HG02610 (cell line): ENCODE measurements around the gene TRIML1.

Experiments used
- ATAC-seq: cut with Tn5 transposase; IDR thresholded peaks from one replicate; pipeline ENCODE4 v1.9.1; 2021; ENCODE audit warnings: mild to moderate bottlenecking, moderate library complexity; ENCODE audit not compliant: unreplicated experiment

Gene TRIML1

GRCh38 chr4:188139141-188139540 is at the start of gene TRIML1:
TRIML1 (plus strand) TSS chr4:188139441; CDS start chr4:188139559, 118 bp downstream.
- no peak for ATAC-seq

GRCh38 chr4:188092824-188093223 is 46.4 kb upstream of the TRIML1 start:
- no peak for ATAC-seq

GRCh38 chr4:188106454-188106853 is 32.8 kb upstream of the TRIML1 start:
- no peak for ATAC-seq

GRCh38 chr4:188107931-188108843 is 31.1 kb upstream of the TRIML1 start:
- ATAC-seq: no peak

- ATAC-seq: no peak
These were observed 30.0 kb upstream of the TRIML1 start, which contains the start of gene TRIML2 for GRCh38 chr4:188109157-188109755. TRIML2 (minus strand) TSS chr4:188109603; CDS start chr4:188105368, 4,235 bp downstream.

- no peak for ATAC-seq
These were observed 29.2 kb upstream of the TRIML1 start for GRCh38 chr4:188110036-188110435.

GRCh38 chr4:188110741-188111471 is 28.3 kb upstream of the TRIML1 start:
- ATAC-seq: no peak

- ATAC-seq: no peak
These were observed 27.3 kb upstream of the TRIML1 start for GRCh38 chr4:188111955-188112354.

GRCh38 chr4:188113156-188113555 is 26.1 kb upstream of the TRIML1 start:
- ATAC-seq: no peak

GRCh38 chr4:188117631-188118324 is 21.5 kb upstream of the TRIML1 start:
- ATAC-seq: no peak

- no peak for ATAC-seq
These were observed 17.7 kb upstream of the TRIML1 start for GRCh38 chr4:188121530-188121929.

GRCh38 chr4:188127214-188127874 is 11.9 kb upstream of the TRIML1 start:
- no peak for ATAC-seq

GRCh38 chr4:188130355-188130754 is 8.9 kb upstream of the TRIML1 start:
- ATAC-seq: no peak

- no peak for ATAC-seq
These were observed 7.0 kb upstream of the TRIML1 start for GRCh38 chr4:188132232-188132631.

GRCh38 chr4:188138227-188138626 is 1.0 kb upstream of the TRIML1 start:
- ATAC-seq: no peak

- no peak for ATAC-seq
These were observed 430 bp downstream of the TRIML1 start for GRCh38 chr4:188139671-188140070.

- no peak for ATAC-seq
These were observed 4.5 kb downstream of the TRIML1 start for GRCh38 chr4:188143731-188144130.

GRCh38 chr4:188145601-188146000 is 6.4 kb downstream of the TRIML1 start:
- ATAC-seq: no peak

- no peak for ATAC-seq
These were observed 7.4 kb downstream of the TRIML1 start for GRCh38 chr4:188146618-188147017.

- ATAC-seq: no peak
These were observed 7.9 kb downstream of the TRIML1 start for GRCh38 chr4:188147176-188147575.
